H1 (cell line): ENCODE measurements around the gene MPPED2. TPM values are rescaled to one million over a fixed set of nuclear protein-coding genes. Genes with fewer than 3 reads are reported as not detected.

Source experiments
- CTCF ChIA-PET: fragments of 300-600 bp; sonication (Branson Sonifier 250); formaldehyde crosslinking; loops from one replicate; lab custom pipeline; 2021; ENCODE audit not compliant: partially characterized antibody; lab: Charles Lee
- POLR2A ChIA-PET: fragments of 300-600 bp; sonication (Branson Sonifier 250); formaldehyde crosslinking; loops from one replicate; lab custom pipeline; 2021; ENCODE audit warnings: inconsistent platforms; ENCODE audit not compliant: partially characterized antibody; lab: Charles Lee
- DNase-seq, 2 experiments: peaks; one replicate each; pipeline versions ENCODE4 v3.0.0 to v3.0.0-alpha.2; 2010 to 2022; ENCODE audit warnings: low spot score in 2 of 2, low read depth in 1 of 2, mixed read lengths in 1 of 2
- FAIRE-seq: peaks from 2 replicates; lab custom pipeline; 2011; peaks lifted over from hg19 to GRCh38; lab: Jason Lieb, UNC
- H2AFZ ChIP-seq: 2 replicates; pipeline ENCODE4 v1.8.1; 2012; ENCODE audit warnings: low read length, inconsistent platforms
- H2AK5ac ChIP-seq: 2 replicates; pipeline ENCODE4 v1.6.1; 2013; ENCODE audit warnings: low read depth, low read length
- H2BK120ac ChIP-seq: replicated peaks from 2 replicates; pipeline ENCODE3; 2013; ENCODE audit warnings: low read depth, low read length, inconsistent platforms
- H2BK12ac ChIP-seq: 2 replicates; pipeline ENCODE4 v1.6.1; 2013; ENCODE audit warnings: low read depth, low read length
- H2BK15ac ChIP-seq: 2 replicates; pipeline ENCODE4 v1.6.1; 2013; ENCODE audit warnings: low read length
- H2BK20ac ChIP-seq: 2 replicates; pipeline ENCODE4 v1.6.1; 2013; ENCODE audit warnings: low read length
- H2BK5ac ChIP-seq: 2 replicates; pipeline ENCODE4 v1.6.1; 2013; ENCODE audit warnings: low read depth, low read length
- H3K14ac ChIP-seq: 2 replicates; pipeline ENCODE4 v1.6.1; 2013; ENCODE audit warnings: inconsistent platforms; ENCODE audit not compliant: insufficient read length
- H3K18ac ChIP-seq: 2 replicates; pipeline ENCODE4 v1.6.1; 2013; ENCODE audit warnings: low read length; ENCODE audit errors: extremely low read depth
- H3K23ac ChIP-seq: 2 replicates; pipeline ENCODE4 v1.6.1; 2013; ENCODE audit warnings: inconsistent platforms; ENCODE audit not compliant: insufficient read length
- H3K23me2 ChIP-seq: 2 replicates; pipeline ENCODE4 v1.6.1; 2013; ENCODE audit warnings: low read depth, low read length
- H3K27ac ChIP-seq: 2 replicates; pipeline ENCODE4 v1.6.1; 2011; ENCODE audit warnings: low read depth, low read length, inconsistent platforms
- H3K27me3 ChIP-seq, 4 experiments: replicated peaks in 1 of 4; 1 replicate in 1 of 4; 2 replicates in 3 of 4; pipeline versions ENCODE4 v1.6.1 to v1.8.1; 2011 to 2013; ENCODE audit warnings: low read length in 3 of 4, mild to moderate bottlenecking in 3 of 4, inconsistent platforms in 2 of 4, mixed read lengths in 2 of 4, moderate library complexity in 1 of 4; ENCODE audit not compliant: control insufficient read depth in 3 of 4, insufficient read depth in 3 of 4; ENCODE audit errors: extremely low read depth in 1 of 4
- H3K36me3 ChIP-seq, 4 experiments: 2 replicates each; pipeline versions ENCODE4 v1.6.1 to v1.8.1; 2011 to 2013; ENCODE audit warnings: mild to moderate bottlenecking in 4 of 4, low read length in 3 of 4, moderate library complexity in 2 of 4, control low read depth in 1 of 4, inconsistent platforms in 1 of 4; ENCODE audit not compliant: insufficient read depth in 4 of 4, control insufficient read depth in 2 of 4
- H3K4ac ChIP-seq: replicated peaks from 2 replicates; pipeline ENCODE3; 2013; ENCODE audit warnings: low read length, low read depth, mixed read lengths, inconsistent platforms; ENCODE audit not compliant: insufficient read length
- H3K4me1 ChIP-seq, 4 experiments: replicated peaks in 1 of 4; 1 replicate in 1 of 4; 2 replicates in 3 of 4; pipeline versions ENCODE4 v1.6.1 to v1.8.1; 2011 to 2013; ENCODE audit warnings: low read length in 3 of 4, inconsistent platforms in 2 of 4, mixed read lengths in 1 of 4; ENCODE audit not compliant: insufficient read depth in 4 of 4, control insufficient read depth in 3 of 4
- H3K4me2 ChIP-seq, 2 experiments: 2 replicates each; pipeline versions ENCODE4 v1.6.1 to v1.8.1; 2011 to 2013; ENCODE audit warnings: low read depth in 2 of 2, low read length in 2 of 2, control low read depth in 1 of 2, inconsistent platforms in 1 of 2, mild to moderate bottlenecking in 1 of 2; ENCODE audit not compliant: insufficient read depth in 1 of 2
- H3K4me3 ChIP-seq, 4 experiments: fragments of 200-600, 300-600 bp in 1 of 4; sonication (generic), shearing (Covaris generic), sonication (Bioruptor Twin) in 1 of 4; 2 replicates each; pipeline versions ENCODE4 v1.5.1 to v1.8.1; 2011 to 2016; ENCODE audit warnings: low read length in 4 of 4, low read depth in 3 of 4, control low read depth in 2 of 4, inconsistent platforms in 2 of 4, mild to moderate bottlenecking in 2 of 4, mixed read lengths in 1 of 4, moderate library complexity in 1 of 4; ENCODE audit not compliant: insufficient read depth in 2 of 4; ENCODE audit errors: extremely low read depth in 1 of 4
- H3K56ac ChIP-seq: replicated peaks from 2 replicates; pipeline ENCODE3; 2013; ENCODE audit warnings: low read depth, mild to moderate bottlenecking, mixed read lengths, low read length, inconsistent platforms; ENCODE audit not compliant: insufficient read length
- H3K79me1 ChIP-seq: 2 replicates; pipeline ENCODE4 v1.6.1; 2013; ENCODE audit warnings: low read depth, low read length, control low read depth
- H3K79me2 ChIP-seq, 2 experiments: 2 replicates each; pipeline versions ENCODE4 v1.6.1 to v1.8.1; 2012 to 2013; ENCODE audit warnings: low read length in 2 of 2, mild to moderate bottlenecking in 2 of 2, inconsistent platforms in 1 of 2; ENCODE audit not compliant: insufficient read depth in 2 of 2, control insufficient read depth in 1 of 2
- H3K9ac ChIP-seq, 4 experiments: replicated peaks in 1 of 4; 1 replicate in 1 of 4; 2 replicates in 3 of 4; pipeline versions ENCODE4 v1.6.1 to v1.8.1; 2011 to 2013; ENCODE audit warnings: low read depth in 3 of 4, low read length in 3 of 4, control low read depth in 2 of 4, mild to moderate bottlenecking in 2 of 4, moderate library complexity in 2 of 4, inconsistent platforms in 1 of 4; ENCODE audit errors: extremely low read depth in 1 of 4
- H3K9me3 ChIP-seq, 2 experiments: 2 replicates each; pipeline versions ENCODE4 v1.6.1 to v1.8.1; 2012 to 2013; ENCODE audit warnings: mild to moderate bottlenecking in 2 of 2, moderate library complexity in 2 of 2, control low read depth in 1 of 2, inconsistent platforms in 1 of 2, low read depth in 1 of 2, low read length in 1 of 2, mixed read lengths in 1 of 2; ENCODE audit not compliant: insufficient read depth in 2 of 2
- H4K20me1 ChIP-seq, 2 experiments: replicated peaks in 1 of 2; 2 replicates each; pipeline versions ENCODE3 to v1.8.1; 2011 to 2013; ENCODE audit warnings: inconsistent platforms in 2 of 2, low read length in 2 of 2, mild to moderate bottlenecking in 1 of 2; ENCODE audit not compliant: insufficient read depth in 2 of 2, control insufficient read depth in 1 of 2
- H4K5ac ChIP-seq: 2 replicates; pipeline ENCODE4 v1.6.1; 2013; ENCODE audit warnings: low read length, low read depth, mixed read lengths, inconsistent platforms; ENCODE audit not compliant: insufficient read length
- H4K8ac ChIP-seq: 2 replicates; pipeline ENCODE4 v1.8.0; 2013; ENCODE audit warnings: mild to moderate bottlenecking, moderate library complexity, low read length, inconsistent platforms; ENCODE audit not compliant: insufficient read depth; ENCODE audit errors: extremely low read depth
- H4K91ac ChIP-seq: replicated peaks from 2 replicates; pipeline ENCODE3; 2013; ENCODE audit warnings: low read length, mixed read lengths, inconsistent platforms; ENCODE audit not compliant: insufficient read length
- BACH1 ChIP-seq: IDR thresholded peaks from 2 replicates; pipeline ENCODE4 v1.6.1; 2012; ENCODE audit warnings: low read length, improper control_type of control experiment
- RBBP5 ChIP-seq: IDR thresholded peaks from 2 replicates; pipeline ENCODE4 v1.7.1; 2012; ENCODE audit warnings: low read depth, mild to moderate bottlenecking, inconsistent platforms, low read length, moderate library complexity, borderline replicate concordance
- ZNF274 ChIP-seq: IDR thresholded peaks from 2 replicates; pipeline ENCODE4 v1.7.0; 2012; ENCODE audit warnings: low read length, borderline replicate concordance; ENCODE audit errors: extremely low read depth
- WGBS, 2 experiments: shearing (Covaris generic) in 1 of 2; methylation state at CpG; one replicate each; pipeline versions ENCODE4 v1.1.6 to v1.1.7; 2013 to 2015; ENCODE audit warnings: low lambda C conversion rate in 2 of 2, mixed read lengths in 2 of 2, inconsistent platforms in 1 of 2, low coverage in 1 of 2, missing lambda C conversion rate in 1 of 2; ENCODE audit not compliant: insufficient replicate concordance in 2 of 2, insufficient coverage in 1 of 2, insufficient read length in 1 of 2; ENCODE audit errors: extremely low coverage in 1 of 2, missing lambda C conversion rate in 1 of 2; 5-methylcytosine and 5-hydroxymethylcytosine counted together
- polyA plus RNA-seq, 7 experiments: library from polyadenylated mRNA; depleted of rRNA in 3 of 7; stranded (reverse) in 5 of 7; unstranded in 2 of 7; fragments of >200 nt in 5 of 7; fragments of 200-250 nt in 2 of 7; gene quantifications; 1 replicate in 5 of 7; 2 replicates in 1 of 7; 4 replicates in 1 of 7; pipeline versions ENCODE4 v1.2.1 to v1.2.3, GENCODE V29; 2011 to 2013; ENCODE audit warnings: missing spikeins in 2 of 7, mixed read lengths in 2 of 7
- total RNA-seq: library from RNA; stranded (reverse); fragmentation: NEBNext Ultra II Directional; extraction: Animal tissue kit (Norgen Biotek cat#: 25700); gene quantifications from 2 replicates; pipeline ENCODE4 v1.2.1, GENCODE V29; 2021

Gene MPPED2
- total and polyA plus RNA-seq, 2 of the 8 experiments (the other 6 are each of a cell fraction or from before 2014, with no cell fraction given), result 1.3 to 3.5 TPM

- Histone ChIP-seq H3K23ac (no peak overlapping the region), H3K14ac (no peak overlapping the region), H2BK120ac (no peak overlapping the region), H3K4me1 (peaks cover 0 to 5% (median 0%) of the 10 kb centered on the region in 4 experiments; a peak in 3 of 7 replicates), H2BK12ac (no peak overlapping the region), H2AFZ (no peak overlapping the region), H3K4ac (no peak overlapping the region), H4K20me1 (no peaks in the 10 kb centered on the region), H3K4me3 (no peak overlapping the region), H4K5ac (no peak overlapping the region), H4K91ac (no peak overlapping the region), H3K79me2 (no peaks in the 10 kb centered on the region), H2BK15ac (no peak overlapping the region), H3K36me3 (no peaks in the 10 kb centered on the region), H4K8ac (no peak overlapping the region), H2AK5ac (no peak overlapping the region), H3K4me2 (no peak overlapping the region), H3K18ac (no peak overlapping the region), H3K56ac (no peak overlapping the region), H3K27ac (no peak overlapping the region), H3K23me2 (no peaks in the 10 kb centered on the region), H3K9me3 (no peaks in the 10 kb centered on the region), H2BK5ac (no peak overlapping the region), H3K9ac (no peak overlapping the region), H2BK20ac (no peak overlapping the region), H3K79me1 (no peaks in the 10 kb centered on the region), H3K27me3 (peaks cover 0 to under 1% (median 0%) of the 10 kb centered on the region in 4 experiments; a peak in 2 of 7 replicates)
- ChIA-PET POLR2A (no interaction called here), CTCF (interaction anchor here (1.0 kb wide), 1 partner anchor 19 kb away, joined by 4 read pairs; no protein-coding TSS in a partner anchor)
- no peak for TF ChIP-seq ZNF274
- no peak for TF ChIP-seq BACH1
- TF ChIP-seq RBBP5, result no peak
- FAIRE-seq, result no peak
- DNase-seq, result no peak
- 94% methylated on average over 7 of the region's 7 CpGs; no CpG with 5 or more reads in 1 of the 2 experiments for whole genome bisulfite sequencing, 2 experiments
Observed at GRCh38 chr11:30411383-30411782, 174.8 kb downstream of the MPPED2 start.
